ENCODE results near the gene LKAAEAR1. TPM values are rescaled to one million over a fixed set of nuclear protein-coding genes. Genes with fewer than 3 reads are reported as not detected.

Gene LKAAEAR1
- total RNA-seq, 1 donor from 2014 or later, result not detected

GRCh38 chr20:64074963-64075362 lies 9.2 kb downstream of the LKAAEAR1 start:
- TF ChIP-seq CTCF (IDR thresholded peaks at IDR 0.05; ENCODE audit: unreplicated experiment), result no peak
- no peaks in the 10 kb centered on the region for H3K9me3 Mint-ChIP-seq (ENCODE audit: low read depth)
- DNase-seq (ENCODE audit: low spot score, unreplicated experiment), result no peak
- H3K4me3 Mint-ChIP-seq (ENCODE audit: low read depth), result no peak overlapping the region
- H3K27me3 Mint-ChIP-seq, result no peaks in the 10 kb centered on the region
- no peak overlapping the region for H3K27ac Mint-ChIP-seq
- H3K36me3 Mint-ChIP-seq (ENCODE audit: insufficient read depth), result no peaks in the 10 kb centered on the region
- H3K4me1 Mint-ChIP-seq (ENCODE audit: low read depth), result peaks cover 2% of the 10 kb centered on the region

GRCh38 chr20:64074184-64074789 lies 9.9 kb downstream of the LKAAEAR1 start:
- Mint-ChIP-seq H3K27ac (no peak overlapping the region), H3K9me3 (ENCODE audit: low read depth) (no peaks in the 10 kb centered on the region), H3K36me3 (ENCODE audit: insufficient read depth) (no peaks in the 10 kb centered on the region), H3K4me3 (ENCODE audit: low read depth) (no peak overlapping the region), H3K27me3 (no peaks in the 10 kb centered on the region), H3K4me1 (ENCODE audit: low read depth) (peaks cover 2% of the 10 kb centered on the region)
- TF ChIP-seq CTCF (IDR thresholded peaks at IDR 0.05; ENCODE audit: unreplicated experiment), result no peak
- DNase-seq (ENCODE audit: low spot score, unreplicated experiment), result no peak

GRCh38 chr20:64073476-64074183 lies 10.6 kb downstream of the LKAAEAR1 start:
- no peaks in the 10 kb centered on the region for H3K9me3 Mint-ChIP-seq (ENCODE audit: low read depth)
- no peak for DNase-seq (ENCODE audit: low spot score, unreplicated experiment)
- H3K4me3 Mint-ChIP-seq (ENCODE audit: low read depth), result no peak overlapping the region
- TF ChIP-seq CTCF (IDR thresholded peaks at IDR 0.05; ENCODE audit: unreplicated experiment), result no peak
- no peaks in the 10 kb centered on the region for H3K36me3 Mint-ChIP-seq (ENCODE audit: insufficient read depth)
- no peaks in the 10 kb centered on the region for H3K4me1 Mint-ChIP-seq (ENCODE audit: low read depth)
- H3K27ac Mint-ChIP-seq, result no peak overlapping the region
- H3K27me3 Mint-ChIP-seq, result no peaks in the 10 kb centered on the region

- no peak overlapping the region for H3K27ac Mint-ChIP-seq
- no peak overlapping the region for H3K4me3 Mint-ChIP-seq (ENCODE audit: low read depth)
- no peaks in the 10 kb centered on the region for H3K27me3 Mint-ChIP-seq
- no peaks in the 10 kb centered on the region for H3K9me3 Mint-ChIP-seq (ENCODE audit: low read depth)
- no peak for TF ChIP-seq CTCF (IDR thresholded peaks at IDR 0.05; ENCODE audit: unreplicated experiment)
- no peak for DNase-seq (ENCODE audit: low spot score, unreplicated experiment)
- no peaks in the 10 kb centered on the region for H3K4me1 Mint-ChIP-seq (ENCODE audit: low read depth)
- no peaks in the 10 kb centered on the region for H3K36me3 Mint-ChIP-seq (ENCODE audit: insufficient read depth)
Observed at GRCh38 chr20:64072498-64073063, 11.6 kb downstream of the LKAAEAR1 start.

- no peak for TF ChIP-seq CTCF (IDR thresholded peaks at IDR 0.05; ENCODE audit: unreplicated experiment)
- Mint-ChIP-seq H3K27ac (no peak overlapping the region), H3K4me1 (ENCODE audit: low read depth) (no peaks in the 10 kb centered on the region), H3K36me3 (ENCODE audit: insufficient read depth) (no peaks in the 10 kb centered on the region), H3K4me3 (ENCODE audit: low read depth) (no peak overlapping the region), H3K9me3 (ENCODE audit: low read depth) (no peaks in the 10 kb centered on the region), H3K27me3 (no peaks in the 10 kb centered on the region)
- no peak for DNase-seq (ENCODE audit: low spot score, unreplicated experiment)
Observed at GRCh38 chr20:64071341-64072332, 12.6 kb downstream of the LKAAEAR1 start.
